Immature natural killer cell (primary cell): ENCODE measurements around the gene RAP1B. TPM values are rescaled to one million over a fixed set of nuclear protein-coding genes. Genes with fewer than 3 reads are reported as not detected.
"Not testable (repeated sequence)": the region's sequence is repeated elsewhere in the genome, so short reads cannot be mapped to it uniquely, and the experiment has no call there.

Experiments used
- DNase-seq, 3 donors: peaks; one replicate each; pipeline ENCODE4 v3.0.0; 2022; ENCODE audit warnings: mixed read lengths in 1 of 3
- H3K27ac Mint-ChIP-seq, 6 donors: one replicate each; pipeline ENCODE4 v1.8.0; 2020; ENCODE audit warnings: mixed read lengths in 6 of 6, mild to moderate bottlenecking in 5 of 6, inconsistent platforms in 4 of 6, moderate library complexity in 3 of 6
- H3K27me3 Mint-ChIP-seq, 3 donors: one replicate each; pipeline ENCODE4 v1.8.0; 2020 to 2021; ENCODE audit warnings: low read depth in 3 of 3, mild to moderate bottlenecking in 3 of 3, mixed read lengths in 3 of 3, moderate library complexity in 3 of 3, inconsistent platforms in 1 of 3
- H3K36me3 Mint-ChIP-seq, 3 donors: one replicate each; pipeline ENCODE4 v1.8.0; 2020; ENCODE audit warnings: mixed read lengths in 3 of 3, inconsistent platforms in 2 of 3, mild to moderate bottlenecking in 2 of 3
- H3K4me1 Mint-ChIP-seq, 2 donors: one replicate each; pipeline ENCODE4 v1.8.0; 2020; ENCODE audit warnings: inconsistent platforms in 2 of 2, mild to moderate bottlenecking in 2 of 2, mixed read lengths in 2 of 2, moderate library complexity in 1 of 2
- H3K4me3 Mint-ChIP-seq, 5 donors: one replicate each; pipeline ENCODE4 v1.8.0; 2020; ENCODE audit warnings: mild to moderate bottlenecking in 5 of 5, mixed read lengths in 5 of 5, inconsistent platforms in 3 of 5, moderate library complexity in 3 of 5
- H3K9me3 Mint-ChIP-seq, 6 donors: one replicate each; pipeline ENCODE4 v1.8.0; 2020; ENCODE audit warnings: mild to moderate bottlenecking in 6 of 6, mixed read lengths in 6 of 6, inconsistent platforms in 4 of 6, moderate library complexity in 3 of 6
- polyA plus RNA-seq, 3 donors: library from polyadenylated mRNA; unstranded; fragments of 300-500 nt; fragmentation: Illumina TruSeq; gene quantifications; one replicate each; pipeline ENCODE4 v1.2.3, GENCODE V29; 2021

The RAP1B gene
- polyA plus RNA-seq, 3 donors from 2014 or later: 1,248 to 1,847 (median 1,256) TPM

- Mint-ChIP-seq H3K4me1 (peaks cover 79 to 86% of the 10 kb centered on the region in 2 donors), H3K27ac (peak overlapping the region; percentile 79 to 94 (median 84)), H3K27me3 (peaks cover 0 to 4% (median 1%) of the 10 kb centered on the region in 3 donors), H3K36me3 (peaks cover 11 to 17% (median 13%) of the 10 kb centered on the region in 3 donors), H3K4me3 (peak overlapping the region; percentile 41 to 70 (median 54)), H3K9me3 (no peaks in the 10 kb centered on the region)
- DNase-seq: no peak
Observed at GRCh38 chr12:68648179-68648578, 37.5 kb downstream of the RAP1B start.

- Mint-ChIP-seq H3K27ac (peak overlapping the region; percentile 63 to 84 (median 79)), H3K4me3 (no peak overlapping the region)
Observed at GRCh38 chr12:68665016-68665569, 54.4 kb downstream of the RAP1B start.

GRCh38 chr12:68667291-68667690 is 56.6 kb downstream of the RAP1B start:
- Mint-ChIP-seq H3K4me3 (peak overlapping the region in 3 of 5 donors; percentile 0 to 11 (median 9)), H3K9me3 (no peaks in the 10 kb centered on the region), H3K27me3 (peaks cover 0 to 2% (median 0%) of the 10 kb centered on the region in 3 donors), H3K27ac (peak overlapping the region; percentile 41 to 91 (median 61)), H3K4me1 (peaks cover 39 to 64% of the 10 kb centered on the region in 2 donors), H3K36me3 (peaks cover 0 to 14% (median 5%) of the 10 kb centered on the region in 3 donors)
- DNase-seq: no peak

More at GRCh38 chr12:68665016-68665569, 54.4 kb downstream of the RAP1B start:
- Mint-ChIP-seq H3K4me1 (peaks cover 35 to 61% of the 10 kb centered on the region in 2 donors), H3K27me3 (no peaks in the 10 kb centered on the region), H3K36me3 (peaks cover 0 to 23% (median 9%) of the 10 kb centered on the region in 3 donors), H3K9me3 (no peaks in the 10 kb centered on the region)
- no peak for DNase-seq

- Mint-ChIP-seq H3K36me3 (peaks cover 0 to 14% (median 5%) of the 10 kb centered on the region in 3 donors), H3K27ac (peak overlapping the region; percentile 41 to 91 (median 61)), H3K27me3 (peaks cover 0 to 2% (median 0%) of the 10 kb centered on the region in 3 donors), H3K9me3 (no peaks in the 10 kb centered on the region), H3K4me1 (peaks cover 39 to 64% of the 10 kb centered on the region in 2 donors), H3K4me3 (peak overlapping the region in 2 of 5 donors; percentile 0 to 9)
- DNase-seq: no peak
Observed at GRCh38 chr12:68667896-68668295, 57.2 kb downstream of the RAP1B start.

GRCh38 chr12:68671179-68671578 is 60.5 kb downstream of the RAP1B start:
- no peaks in the 10 kb centered on the region for H3K9me3 Mint-ChIP-seq
- peaks cover 2 to 8% (median 5%) of the 10 kb centered on the region in 3 donors for H3K27me3 Mint-ChIP-seq
- peaks cover 63 to 71% of the 10 kb centered on the region in 2 donors for H3K4me1 Mint-ChIP-seq
- peak overlapping the region in 1 of 5 donors; percentile 7 for H3K4me3 Mint-ChIP-seq
- DNase-seq: no peak
- H3K27ac Mint-ChIP-seq: peak overlapping the region in 5 of 6 donors; percentile 37 to 74 (median 71)
- peaks cover 0 to 3% (median 0%) of the 10 kb centered on the region in 3 donors for H3K36me3 Mint-ChIP-seq

GRCh38 chr12:68673788-68674187 is 63.1 kb downstream of the RAP1B start:
- no peaks in the 10 kb centered on the region for H3K9me3 Mint-ChIP-seq
- DNase-seq: peak in 2 of 3 donors; percentile 26 to 37
- peaks cover 3 to 12% (median 8%) of the 10 kb centered on the region in 3 donors for H3K27me3 Mint-ChIP-seq
- H3K4me3 Mint-ChIP-seq: peak overlapping the region; percentile 60 to 85 (median 74)
- peaks cover 43 to 44% of the 10 kb centered on the region in 2 donors for H3K4me1 Mint-ChIP-seq
- H3K27ac Mint-ChIP-seq: peak overlapping the region; percentile 77 to 86 (median 81)
- H3K36me3 Mint-ChIP-seq: peaks cover 0 to 3% (median 0%) of the 10 kb centered on the region in 3 donors

- peaks cover 39 to 40% of the 10 kb centered on the region in 2 donors for H3K4me1 Mint-ChIP-seq
- peaks cover 3 to 14% (median 8%) of the 10 kb centered on the region in 3 donors for H3K27me3 Mint-ChIP-seq
Observed at GRCh38 chr12:68674376-68674775, 63.7 kb downstream of the RAP1B start.

GRCh38 chr12:68675101-68675842 is 64.6 kb downstream of the RAP1B start:
- peak; percentile 66 to 77 (median 72) for DNase-seq
- no peaks in the 10 kb centered on the region for H3K9me3 Mint-ChIP-seq

More at GRCh38 chr12:68674376-68674775, 63.7 kb downstream of the RAP1B start:
- DNase-seq: no peak
- Mint-ChIP-seq H3K36me3 (peaks cover 0 to 3% (median 0%) of the 10 kb centered on the region in 3 donors), H3K9me3 (no peaks in the 10 kb centered on the region), H3K4me3 (peak overlapping the region; percentile 60 to 91 (median 85)), H3K27ac (peak overlapping the region; percentile 19 to 86 (median 81))

GRCh38 chr12:68676854-68677253 is 66.2 kb downstream of the RAP1B start:
- not testable (repeated sequence) for H3K9me3 Mint-ChIP-seq, H3K4me3 Mint-ChIP-seq, H3K36me3 Mint-ChIP-seq, DNase-seq
- H3K27me3 Mint-ChIP-seq: peaks cover 3 to 14% (median 8%) of the 10 kb centered on the region in 3 donors
- peaks cover 28 to 33% of the 10 kb centered on the region in 2 donors for H3K4me1 Mint-ChIP-seq
- peak overlapping the region in 1 of 6 donors; percentile 79 for H3K27ac Mint-ChIP-seq

More at GRCh38 chr12:68675101-68675842, 64.6 kb downstream of the RAP1B start:
- Mint-ChIP-seq H3K4me3 (peak overlapping the region; percentile 60 to 91 (median 85)), H3K27me3 (peaks cover 3 to 14% (median 8%) of the 10 kb centered on the region in 3 donors), H3K27ac (peak overlapping the region; percentile 77 to 93 (median 89)), H3K36me3 (peaks cover 0 to 3% (median 0%) of the 10 kb centered on the region in 3 donors), H3K4me1 (peaks cover 38 to 40% of the 10 kb centered on the region in 2 donors)

GRCh38 chr12:68686262-68686594 is 75.5 kb downstream of the RAP1B start:
- DNase-seq: no peak
- Mint-ChIP-seq H3K4me1 (peaks cover 29 to 43% of the 10 kb centered on the region in 2 donors), H3K27ac (peak overlapping the region; percentile 96 to 99 (median 98)), H3K27me3 (peaks cover 8 to 12% (median 8%) of the 10 kb centered on the region in 3 donors), H3K4me3 (peak overlapping the region; percentile 96 to 99 (median 97)), H3K36me3 (peaks cover 6 to 14% (median 6%) of the 10 kb centered on the region in 3 donors), H3K9me3 (no peaks in the 10 kb centered on the region)

- H3K27me3 Mint-ChIP-seq: peaks cover 8 to 10% (median 10%) of the 10 kb centered on the region in 3 donors
- H3K27ac Mint-ChIP-seq: peak within 1 kb of the TSS; percentile 96 to 99 (median 98)
- H3K9me3 Mint-ChIP-seq: no peaks in the 10 kb centered on the region
- H3K4me3 Mint-ChIP-seq: peak within 1 kb of the TSS; percentile 96 to 99 (median 97)
- peak; percentile 95 to 97 (median 96) for DNase-seq
- H3K36me3 Mint-ChIP-seq: peaks cover 7 to 16% (median 9%) of the 10 kb centered on the region in 3 donors
- H3K4me1 Mint-ChIP-seq: peaks cover 29 to 43% of the 10 kb centered on the region in 2 donors
Observed at GRCh38 chr12:68686595-68687521, 76.2 kb downstream of the RAP1B start, which contains the start of gene NUP107. Gene NUP107, plus strand, starts transcription at chr12:68686978. Its CDS starts 88 bp downstream, at chr12:68687066.

- peak overlapping the region in 1 of 6 donors; percentile 15 for H3K27ac Mint-ChIP-seq
- peaks cover 26 to 44% (median 34%) of the 10 kb centered on the region in 3 donors for H3K36me3 Mint-ChIP-seq
- no peaks in the 10 kb centered on the region for H3K9me3 Mint-ChIP-seq
- peaks cover 0 to 2% (median 0%) of the 10 kb centered on the region in 3 donors for H3K27me3 Mint-ChIP-seq
- H3K4me1 Mint-ChIP-seq: no peaks in the 10 kb centered on the region
- no peak overlapping the region for H3K4me3 Mint-ChIP-seq
- DNase-seq: no peak
Observed at GRCh38 chr12:68695454-68695853, 84.8 kb downstream of the RAP1B start.

- no peak for DNase-seq
- Mint-ChIP-seq H3K27me3 (no peaks in the 10 kb centered on the region), H3K4me3 (no peak overlapping the region), H3K9me3 (no peaks in the 10 kb centered on the region), H3K27ac (peak overlapping the region in 2 of 6 donors; percentile 32 to 44), H3K4me1 (no peaks in the 10 kb centered on the region), H3K36me3 (peaks cover 16 to 36% (median 29%) of the 10 kb centered on the region in 3 donors)
Observed at GRCh38 chr12:68699486-68699885, 88.8 kb downstream of the RAP1B start.
